ENCODE data around the gene OAS2. TPM values are rescaled to one million over a fixed set of nuclear protein-coding genes. Genes with fewer than 3 reads are reported as not detected.
"Not testable (repeated sequence)": the region's sequence is repeated elsewhere in the genome, so short reads cannot be mapped to it uniquely, and the experiment has no call there.

OAS2 gene
- total and polyA plus RNA-seq, 4 donors = 4.1 to 9.3 (median 5.0) TPM

DNA sequence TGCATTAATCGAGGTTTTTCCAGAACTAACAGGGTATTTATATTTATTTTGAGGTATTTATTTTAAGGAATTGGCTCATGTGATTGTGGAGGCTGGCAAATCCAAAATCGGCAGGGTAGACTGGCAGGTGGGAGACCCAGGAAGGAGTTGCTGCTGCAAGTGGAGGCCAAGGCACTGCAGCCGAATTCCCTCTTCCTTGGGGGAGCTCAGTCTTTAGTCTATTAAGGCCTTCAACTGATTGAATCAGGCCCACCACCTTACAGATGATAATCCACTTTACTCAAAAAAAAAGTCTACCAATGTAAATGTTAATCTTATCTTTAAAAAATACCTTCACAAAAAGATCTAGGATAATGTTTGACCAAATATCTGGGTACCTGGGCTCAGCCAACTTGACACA lies 1.2 kb upstream of the OAS2 start:
- Histone ChIP-seq H3K27ac (ENCODE audit: low read depth, low read length) (no peak overlapping the region), H3K4me1 (ENCODE audit: control insufficient read depth, insufficient read depth, low read length) (peaks cover 3% of the 10 kb centered on the region), H3K4me3 (ENCODE audit: low read depth, low read length) (no peak overlapping the region), H3K27me3 (ENCODE audit: control insufficient read depth, insufficient read depth, low read length) (peaks cover 2% of the 10 kb centered on the region), H3K36me3 (ENCODE audit: control insufficient read depth, insufficient read depth, low read length) (no peaks in the 10 kb centered on the region), H3K9me3 (ENCODE audit: control insufficient read depth, insufficient read depth, low read length) (peaks cover under 1% of the 10 kb centered on the region)
- no peak for DNase-seq (ENCODE audit: low read depth in 4 of 6, low spot score in 6 of 6)
- WGBS (ENCODE audit: insufficient coverage) = 87% methylated on average over 3 of the region's 3 CpGs

DNA sequence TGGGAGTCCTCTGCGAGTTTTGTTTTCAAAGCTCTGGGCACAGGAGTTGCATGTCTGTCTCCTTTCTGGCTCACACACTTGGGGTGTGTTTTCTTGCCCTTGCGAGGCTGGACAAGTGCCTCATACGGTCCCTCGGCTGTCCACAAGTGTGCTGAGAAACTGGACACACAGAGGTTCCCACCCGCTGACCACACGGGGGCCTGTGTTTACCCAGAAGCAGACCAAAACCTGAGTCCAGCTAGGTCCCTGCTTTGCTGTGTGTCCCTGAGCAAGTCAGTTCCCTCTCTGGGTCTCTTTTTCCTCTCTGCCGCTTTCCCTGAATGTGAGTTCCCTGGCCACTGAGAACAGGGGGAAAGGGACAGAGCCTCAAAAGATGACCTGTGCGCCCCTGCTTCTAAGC lies 678 bp upstream of the OAS2 start:
- DNase-seq (ENCODE audit: low read depth in 4 of 6, low spot score in 6 of 6) = no peak
- Histone ChIP-seq H3K27me3 (ENCODE audit: control insufficient read depth, insufficient read depth, low read length) (peaks cover 2% of the 10 kb centered on the region), H3K36me3 (ENCODE audit: control insufficient read depth, insufficient read depth, low read length) (no peaks in the 10 kb centered on the region), H3K27ac (ENCODE audit: low read depth, low read length) (no peak overlapping the region), H3K9me3 (ENCODE audit: control insufficient read depth, insufficient read depth, low read length) (peaks cover 3% of the 10 kb centered on the region), H3K4me3 (ENCODE audit: low read depth, low read length) (no peak overlapping the region), H3K4me1 (ENCODE audit: control insufficient read depth, insufficient read depth, low read length) (peaks cover 3% of the 10 kb centered on the region)
- 77% methylated on average over 6 of the region's 8 CpGs for WGBS (ENCODE audit: insufficient coverage)

GRCh38 chr12:112979041-112979680 lies 842 bp downstream of the OAS2 start:
- Histone ChIP-seq H3K27me3 (ENCODE audit: control insufficient read depth, insufficient read depth, low read length) (peaks cover 2% of the 10 kb centered on the region), H3K4me3 (ENCODE audit: low read depth, low read length) (no peak overlapping the region), H3K9me3 (ENCODE audit: control insufficient read depth, insufficient read depth, low read length) (peaks cover 3% of the 10 kb centered on the region), H3K36me3 (ENCODE audit: control insufficient read depth, insufficient read depth, low read length) (no peaks in the 10 kb centered on the region), H3K4me1 (ENCODE audit: control insufficient read depth, insufficient read depth, low read length) (peaks cover 3% of the 10 kb centered on the region), H3K27ac (ENCODE audit: low read depth, low read length) (no peak overlapping the region)
- no peak for DNase-seq (ENCODE audit: low read depth in 4 of 6, low spot score in 6 of 6)
- 72% methylated on average over 3 of the region's 6 CpGs for WGBS (ENCODE audit: insufficient coverage)

GRCh38 chr12:112980491-112981158 lies 2.3 kb downstream of the OAS2 start:
- Histone ChIP-seq H3K9me3 (ENCODE audit: control insufficient read depth, insufficient read depth, low read length) (peaks cover 5% of the 10 kb centered on the region), H3K27me3 (ENCODE audit: control insufficient read depth, insufficient read depth, low read length) (peaks cover 2% of the 10 kb centered on the region), H3K4me1 (ENCODE audit: control insufficient read depth, insufficient read depth, low read length) (peaks cover 3% of the 10 kb centered on the region), H3K36me3 (ENCODE audit: control insufficient read depth, insufficient read depth, low read length) (no peaks in the 10 kb centered on the region), H3K4me3 (ENCODE audit: low read depth, low read length) (no peak overlapping the region), H3K27ac (ENCODE audit: low read depth, low read length) (no peak overlapping the region)
- DNase-seq (ENCODE audit: low read depth in 4 of 6, low spot score in 6 of 6) = no peak
- no CpG with 5 or more reads among the region's 4 CpGs for WGBS (ENCODE audit: insufficient coverage)

GRCh38 chr12:112985642-112986290 lies 7.4 kb downstream of the OAS2 start:
- Histone ChIP-seq H3K4me1 (ENCODE audit: control insufficient read depth, insufficient read depth, low read length) (no peaks in the 10 kb centered on the region), H3K27me3 (ENCODE audit: control insufficient read depth, insufficient read depth, low read length) (no peaks in the 10 kb centered on the region), H3K27ac (ENCODE audit: low read depth, low read length) (no peak overlapping the region), H3K9me3 (ENCODE audit: control insufficient read depth, insufficient read depth, low read length) (peaks cover 5% of the 10 kb centered on the region), H3K36me3 (ENCODE audit: control insufficient read depth, insufficient read depth, low read length) (no peaks in the 10 kb centered on the region), H3K4me3 (ENCODE audit: low read depth, low read length) (no peak overlapping the region)
- 100% methylated on average over 1 of the region's 1 CpG for WGBS (ENCODE audit: insufficient coverage)
- no peak for DNase-seq (ENCODE audit: low read depth in 4 of 6, low spot score in 6 of 6)

GRCh38 chr12:112986291-112986800 lies 8.0 kb downstream of the OAS2 start:
- Histone ChIP-seq H3K4me1 (ENCODE audit: control insufficient read depth, insufficient read depth, low read length) (no peaks in the 10 kb centered on the region), H3K4me3 (ENCODE audit: low read depth, low read length) (no peak overlapping the region), H3K36me3 (ENCODE audit: control insufficient read depth, insufficient read depth, low read length) (no peaks in the 10 kb centered on the region), H3K27ac (ENCODE audit: low read depth, low read length) (no peak overlapping the region), H3K9me3 (ENCODE audit: control insufficient read depth, insufficient read depth, low read length) (peaks cover 5% of the 10 kb centered on the region), H3K27me3 (ENCODE audit: control insufficient read depth, insufficient read depth, low read length) (no peaks in the 10 kb centered on the region)
- WGBS (ENCODE audit: insufficient coverage) = 96% methylated on average over 7 of the region's 7 CpGs
- no peak for DNase-seq (ENCODE audit: low read depth in 4 of 6, low spot score in 6 of 6)

DNA sequence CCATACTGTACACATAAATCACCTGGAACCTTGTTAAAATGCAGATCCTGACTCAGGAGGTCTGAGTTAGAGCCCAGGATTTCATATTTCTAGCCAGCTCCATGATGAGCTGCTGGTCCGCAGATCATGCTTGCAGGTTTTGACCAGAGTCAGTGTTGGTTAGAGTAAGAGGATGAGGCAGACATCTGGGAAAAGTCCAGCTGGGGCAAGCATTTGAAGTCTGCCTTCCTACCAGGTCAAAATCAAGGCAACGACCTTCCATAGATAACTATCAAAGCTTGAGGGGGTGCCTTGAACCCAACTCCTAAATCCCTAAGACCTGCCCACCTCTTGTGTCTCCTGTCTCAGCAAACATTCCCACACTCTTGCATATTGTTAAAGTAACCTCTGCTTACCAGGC lies 9.2 kb downstream of the OAS2 start:
- Histone ChIP-seq H3K4me1 (ENCODE audit: control insufficient read depth, insufficient read depth, low read length) (no peaks in the 10 kb centered on the region), H3K4me3 (ENCODE audit: low read depth, low read length) (no peak overlapping the region), H3K36me3 (ENCODE audit: control insufficient read depth, insufficient read depth, low read length) (no peaks in the 10 kb centered on the region), H3K27ac (ENCODE audit: low read depth, low read length) (no peak overlapping the region), H3K9me3 (ENCODE audit: control insufficient read depth, insufficient read depth, low read length) (peaks cover 2% of the 10 kb centered on the region), H3K27me3 (ENCODE audit: control insufficient read depth, insufficient read depth, low read length) (no peaks in the 10 kb centered on the region)
- 81% methylated on average over 2 of the region's 2 CpGs for WGBS (ENCODE audit: insufficient coverage)
- no peak for DNase-seq (ENCODE audit: low read depth in 4 of 6, low spot score in 6 of 6)

- 69% methylated on average over 3 of the region's 3 CpGs for WGBS (ENCODE audit: insufficient coverage)
- DNase-seq (ENCODE audit: low read depth in 4 of 6, low spot score in 6 of 6) = no peak
- Histone ChIP-seq H3K4me1 (ENCODE audit: control insufficient read depth, insufficient read depth, low read length) (no peaks in the 10 kb centered on the region), H3K36me3 (ENCODE audit: control insufficient read depth, insufficient read depth, low read length) (no peaks in the 10 kb centered on the region), H3K27me3 (ENCODE audit: control insufficient read depth, insufficient read depth, low read length) (no peaks in the 10 kb centered on the region), H3K4me3 (ENCODE audit: low read depth, low read length) (no peak overlapping the region), H3K27ac (ENCODE audit: low read depth, low read length) (no peak overlapping the region), H3K9me3 (ENCODE audit: control insufficient read depth, insufficient read depth, low read length) (peaks cover 2% of the 10 kb centered on the region)
These were observed 9.9 kb downstream of the OAS2 start for GRCh38 chr12:112988224-112988623.

GRCh38 chr12:112988823-112989385 lies 10.6 kb downstream of the OAS2 start:
- not testable (repeated sequence) for H3K4me1 ChIP-seq (ENCODE audit: control insufficient read depth, insufficient read depth, low read length); H3K4me3 ChIP-seq (ENCODE audit: low read depth, low read length); DNase-seq (ENCODE audit: low read depth in 4 of 6, low spot score in 6 of 6); H3K27me3 ChIP-seq (ENCODE audit: control insufficient read depth, insufficient read depth, low read length); H3K9me3 ChIP-seq (ENCODE audit: control insufficient read depth, insufficient read depth, low read length); H3K27ac ChIP-seq (ENCODE audit: low read depth, low read length); H3K36me3 ChIP-seq (ENCODE audit: control insufficient read depth, insufficient read depth, low read length)
- no CpG with 5 or more reads among the region's 3 CpGs for WGBS (ENCODE audit: insufficient coverage)

Data from spinal cord (tissue), 10 donors.